KMS-11 (cell line): Measurements from ENCODE around the gene ALS2CL.

ENCODE experiments used
- H2AFZ ChIP-seq: fragments of 200-600 bp; sonication (generic); 2 replicates; pipeline ENCODE4 v1.6.1; 2016; ENCODE audit warnings: antibody characterized with exemption, mixed run types, low read depth
- H3K27ac ChIP-seq: fragments of 200-600 bp; sonication (generic); 2 replicates; pipeline ENCODE4 v1.6.1; 2016; ENCODE audit warnings: mild to moderate bottlenecking, mixed run types
- H3K27me3 ChIP-seq: fragments of 200-600 bp; sonication (generic); 2 replicates; pipeline ENCODE4 v1.6.1; 2017; ENCODE audit warnings: mild to moderate bottlenecking, low read depth, mixed run types, moderate library complexity; ENCODE audit not compliant: insufficient read depth
- H3K36me3 ChIP-seq: fragments of 200-600 bp; sonication (generic); 2 replicates; pipeline ENCODE4 v1.6.1; 2017; ENCODE audit warnings: mild to moderate bottlenecking, mixed run types; ENCODE audit not compliant: insufficient read depth
- H3K4me1 ChIP-seq: fragments of 200-600 bp; sonication (generic); 2 replicates; pipeline ENCODE4 v1.6.1; 2016; ENCODE audit warnings: mild to moderate bottlenecking, low read depth, mixed run types; ENCODE audit not compliant: poor library complexity, severe bottlenecking
- H3K4me2 ChIP-seq: fragments of 200-600 bp; sonication (generic); 2 replicates; pipeline ENCODE4 v1.7.0; 2016; ENCODE audit warnings: mild to moderate bottlenecking, mixed run types
- H3K4me3 ChIP-seq: fragments of 200-600 bp; sonication (generic); IDR thresholded peaks from 2 replicates; pipeline ENCODE4 v1.6.1; 2017; ENCODE audit warnings: low read depth, low read length, mixed read lengths; ENCODE audit not compliant: insufficient read depth
- H3K79me2 ChIP-seq: fragments of 200-600 bp; sonication (generic); 2 replicates; pipeline ENCODE4 v1.6.1; 2016; ENCODE audit warnings: low read depth, mixed run types; ENCODE audit not compliant: insufficient read depth
- H3K9ac ChIP-seq: fragments of 200-600 bp; sonication (generic); 2 replicates; pipeline ENCODE4 v1.6.1; 2016; ENCODE audit warnings: mild to moderate bottlenecking, mixed run types
- H4K20me1 ChIP-seq: fragments of 200-600 bp; sonication (generic); 2 replicates; pipeline ENCODE4 v1.6.1; 2016; ENCODE audit warnings: mild to moderate bottlenecking, mixed run types; ENCODE audit not compliant: insufficient read depth
- CTCF ChIP-seq: fragments of 200-600 bp; sonication (generic); conservative IDR thresholded peaks from 2 replicates; pipeline ENCODE4 v1.6.1; 2017; ENCODE audit warnings: low read depth, mild to moderate bottlenecking, antibody characterized with exemption, low read length, moderate library complexity, mixed read lengths

Gene ALS2CL

GRCh38 chr3:46632792-46633191, 60.7 kb downstream of the ALS2CL start:
- no peak overlapping the region for H3K9ac ChIP-seq
- H3K79me2 ChIP-seq, result no peaks in the 10 kb centered on the region
- no peaks in the 10 kb centered on the region for H3K27me3 ChIP-seq
- TF ChIP-seq CTCF, result no peak
- H2AFZ ChIP-seq, result no peak overlapping the region
- no peaks in the 10 kb centered on the region for H3K4me1 ChIP-seq
- no peaks in the 10 kb centered on the region for H3K36me3 ChIP-seq
- no peak overlapping the region for H3K4me3 ChIP-seq
- no peak overlapping the region for H3K27ac ChIP-seq
- no peaks in the 10 kb centered on the region for H4K20me1 ChIP-seq
- no peak overlapping the region for H3K4me2 ChIP-seq

- Histone ChIP-seq H4K20me1 (no peaks in the 10 kb centered on the region), H3K27me3 (no peaks in the 10 kb centered on the region), H3K4me1 (no peaks in the 10 kb centered on the region), H3K36me3 (no peaks in the 10 kb centered on the region), H3K4me2 (no peak overlapping the region), H2AFZ (peak overlapping the region; percentile 54), H3K9ac (no peak overlapping the region), H3K79me2 (no peaks in the 10 kb centered on the region), H3K4me3 (no peak overlapping the region), H3K27ac (no peak overlapping the region)
- TF ChIP-seq CTCF, result peak; percentile 57
Measured at GRCh38 chr3:46629551-46630517, 63.6 kb downstream of the ALS2CL start.

- no peak overlapping the region for H3K27ac ChIP-seq
Measured at GRCh38 chr3:46628901-46629369, 64.5 kb downstream of the ALS2CL start.

GRCh38 chr3:46627078-46627477, 66.4 kb downstream of the ALS2CL start:
- H3K27me3 ChIP-seq, result no peaks in the 10 kb centered on the region
- H3K4me2 ChIP-seq, result no peak overlapping the region
- no peaks in the 10 kb centered on the region for H4K20me1 ChIP-seq
- H2AFZ ChIP-seq, result no peak overlapping the region
- no peak overlapping the region for H3K4me3 ChIP-seq
- H3K36me3 ChIP-seq, result no peaks in the 10 kb centered on the region
- H3K4me1 ChIP-seq, result no peaks in the 10 kb centered on the region
- no peak overlapping the region for H3K9ac ChIP-seq
- TF ChIP-seq CTCF, result no peak
- H3K27ac ChIP-seq, result no peak overlapping the region
- H3K79me2 ChIP-seq, result no peaks in the 10 kb centered on the region

More at GRCh38 chr3:46628901-46629369, 64.5 kb downstream of the ALS2CL start:
- Histone ChIP-seq H3K36me3 (no peaks in the 10 kb centered on the region), H3K4me1 (no peaks in the 10 kb centered on the region), H2AFZ (no peak overlapping the region), H4K20me1 (no peaks in the 10 kb centered on the region), H3K27me3 (no peaks in the 10 kb centered on the region), H3K79me2 (no peaks in the 10 kb centered on the region), H3K9ac (no peak overlapping the region), H3K4me2 (no peak overlapping the region), H3K4me3 (no peak overlapping the region)
- no peak for TF ChIP-seq CTCF
